ENCODE results near the gene DYNC1H1.

GRCh38 chr14:102085488-102085887 lies 121.1 kb downstream of the DYNC1H1 start:
- TF ChIP-seq SIN3A (IDR thresholded peaks at IDR 0.05; ENCODE audit: low read depth) = no peak
- no peak for TF ChIP-seq REST (IDR thresholded peaks at IDR 0.05; ENCODE audit: low read depth)
- no peak for TF ChIP-seq SP1 (IDR thresholded peaks at IDR 0.05; ENCODE audit: low read depth)

Data from HCT116 (cell line).